Activated CD4-positive, alpha-beta T cell treated with anti-CD3 and anti-CD28 coated beads for 4 hours (primary cell): ENCODE data around the gene STOML2.
"Not testable (repeated sequence)": the region's sequence is repeated elsewhere in the genome, so short reads cannot be mapped to it uniquely, and the experiment has no call there.

ENCODE experiments used
- DNase-seq, 2 donors: peaks; one replicate each; pipeline ENCODE4 v3.0.0-alpha.2; 2020

STOML2 gene

GRCh38 chr9:35102769-35103659 lies at the start of gene STOML2:
Gene STOML2, minus strand, starts transcription at chr9:35103131. Its CDS starts 37 bp downstream, at chr9:35103094.
- peak; percentile 90 to 91 for DNase-seq

DNA sequence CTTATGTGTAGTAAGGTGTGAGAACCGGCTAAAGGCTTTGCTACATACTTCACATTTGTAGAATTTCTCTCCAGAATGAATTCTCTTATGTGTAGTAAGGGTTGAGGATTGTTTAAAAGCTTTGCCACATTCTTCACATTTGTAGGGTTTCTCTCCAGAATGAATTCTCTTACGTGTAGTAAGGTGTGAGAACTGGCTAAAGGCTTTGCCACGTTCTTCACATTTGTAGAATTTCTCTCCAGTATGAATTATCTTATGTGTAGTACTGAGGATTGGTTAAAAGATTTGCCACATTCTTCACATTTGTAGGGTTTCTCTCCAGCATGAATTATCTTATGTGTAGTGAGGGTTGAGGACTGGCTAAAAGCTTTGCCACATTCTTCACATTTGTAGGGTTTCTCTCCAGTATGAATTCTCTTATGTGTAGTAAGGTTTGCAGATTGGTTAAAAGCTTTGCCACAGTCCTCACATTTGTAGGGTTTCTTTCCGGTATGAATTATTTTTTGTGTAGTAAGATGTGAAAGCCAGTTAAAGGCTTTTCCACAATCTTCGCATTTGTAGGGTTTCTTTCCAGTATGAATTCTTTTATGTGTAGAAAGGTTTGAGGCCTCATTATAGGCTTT lies 45.1 kb upstream of the STOML2 start:
- DNase-seq = not testable (repeated sequence)

DNA sequence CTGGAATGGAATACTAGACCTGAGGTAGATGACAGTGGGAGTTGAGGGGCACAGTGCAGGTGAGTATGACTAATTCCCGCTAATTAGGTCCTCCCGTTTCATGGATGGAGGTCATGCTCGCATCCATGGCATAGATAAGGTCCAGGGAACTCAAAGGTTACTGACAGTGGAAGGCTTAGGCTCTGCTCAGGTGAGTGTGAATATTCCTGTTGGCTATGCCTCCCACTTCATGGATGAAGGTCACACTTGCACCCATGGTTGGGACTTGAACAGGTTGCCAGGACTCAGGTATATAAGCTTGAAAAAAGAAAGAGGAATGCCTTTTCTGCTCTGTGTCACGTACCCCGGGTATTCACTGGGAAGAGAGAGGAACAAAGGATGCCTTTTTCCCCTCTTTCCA lies 39.1 kb upstream of the STOML2 start:
- no peak for DNase-seq

GRCh38 chr9:35140093-35140492 lies 37.2 kb upstream of the STOML2 start:
- DNase-seq = no peak

DNA sequence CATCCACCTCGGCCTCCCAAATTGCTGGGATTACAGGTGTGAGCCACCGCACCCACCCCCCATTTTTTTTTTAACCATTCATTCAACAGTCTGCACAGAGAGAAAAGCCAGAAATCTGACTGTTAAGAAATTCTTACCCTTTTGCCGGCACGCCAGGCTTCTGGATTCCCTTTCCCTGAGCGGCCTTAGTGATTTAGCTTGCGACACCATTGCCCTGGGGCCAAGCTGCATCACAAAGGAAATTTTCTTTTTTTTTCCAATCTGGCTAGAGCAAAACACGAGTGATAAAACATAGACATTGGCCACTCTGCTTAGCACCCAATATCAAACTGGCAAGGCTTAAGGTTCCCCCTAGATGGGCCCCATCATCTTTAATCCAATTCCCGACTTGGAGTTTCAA lies 33.9 kb upstream of the STOML2 start:
- DNase-seq = no peak

GRCh38 chr9:35135988-35136387 lies 33.1 kb upstream of the STOML2 start:
- no peak for DNase-seq

GRCh38 chr9:35134920-35135319 lies 32.0 kb upstream of the STOML2 start:
- DNase-seq = no peak

DNA sequence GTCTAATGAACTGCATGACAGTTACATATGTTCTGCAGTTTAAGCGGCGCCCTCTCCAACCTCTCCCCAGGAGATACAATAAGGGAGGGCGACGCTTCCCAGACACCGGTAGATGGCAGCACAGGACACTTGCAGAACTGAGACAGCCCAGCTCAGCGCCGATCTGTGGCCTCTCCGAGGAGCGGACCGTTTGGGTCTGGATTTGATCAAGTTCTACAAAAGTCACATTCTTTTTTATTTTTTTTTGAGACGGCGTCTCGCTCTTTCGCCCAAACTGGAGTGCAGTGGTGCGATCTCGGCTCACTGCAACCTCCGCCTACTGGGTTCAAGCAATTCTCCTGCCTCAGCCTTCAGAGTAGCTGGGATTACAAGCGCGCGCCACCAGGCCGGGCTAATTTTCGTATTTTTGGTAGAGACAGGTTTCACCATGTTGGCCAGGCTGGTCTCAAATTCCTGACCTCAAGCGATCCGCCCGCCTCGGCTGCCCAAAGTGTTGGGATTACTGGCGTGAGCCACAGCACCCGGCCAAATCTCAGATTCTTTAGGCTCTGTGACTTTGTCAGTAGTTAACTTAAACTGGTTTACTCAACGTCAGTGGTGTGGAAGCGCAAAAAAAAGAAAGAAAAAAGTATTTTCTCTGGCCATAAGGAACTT lies 14.1 kb upstream of the STOML2 start:
- peak; percentile 88 to 93 for DNase-seq

DNA sequence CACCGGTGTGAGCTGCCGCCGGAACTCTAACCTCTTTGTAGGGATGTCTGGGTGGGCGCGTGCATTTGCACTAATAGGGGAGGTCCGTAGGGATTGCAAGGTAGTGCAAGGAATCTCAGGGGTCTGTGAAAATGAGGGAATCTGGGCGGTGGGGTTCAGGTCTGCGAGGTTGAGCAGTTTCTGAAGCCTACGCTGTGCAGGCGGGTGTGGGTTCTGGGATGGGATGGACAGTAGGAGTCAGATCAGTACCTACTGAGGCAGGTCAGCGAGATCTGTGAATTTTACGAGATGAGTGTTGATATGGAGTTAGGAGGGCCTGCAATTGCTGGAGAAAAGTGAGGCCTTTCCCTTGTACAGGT lies 13.6 kb upstream of the STOML2 start:
- no peak for DNase-seq

DNA sequence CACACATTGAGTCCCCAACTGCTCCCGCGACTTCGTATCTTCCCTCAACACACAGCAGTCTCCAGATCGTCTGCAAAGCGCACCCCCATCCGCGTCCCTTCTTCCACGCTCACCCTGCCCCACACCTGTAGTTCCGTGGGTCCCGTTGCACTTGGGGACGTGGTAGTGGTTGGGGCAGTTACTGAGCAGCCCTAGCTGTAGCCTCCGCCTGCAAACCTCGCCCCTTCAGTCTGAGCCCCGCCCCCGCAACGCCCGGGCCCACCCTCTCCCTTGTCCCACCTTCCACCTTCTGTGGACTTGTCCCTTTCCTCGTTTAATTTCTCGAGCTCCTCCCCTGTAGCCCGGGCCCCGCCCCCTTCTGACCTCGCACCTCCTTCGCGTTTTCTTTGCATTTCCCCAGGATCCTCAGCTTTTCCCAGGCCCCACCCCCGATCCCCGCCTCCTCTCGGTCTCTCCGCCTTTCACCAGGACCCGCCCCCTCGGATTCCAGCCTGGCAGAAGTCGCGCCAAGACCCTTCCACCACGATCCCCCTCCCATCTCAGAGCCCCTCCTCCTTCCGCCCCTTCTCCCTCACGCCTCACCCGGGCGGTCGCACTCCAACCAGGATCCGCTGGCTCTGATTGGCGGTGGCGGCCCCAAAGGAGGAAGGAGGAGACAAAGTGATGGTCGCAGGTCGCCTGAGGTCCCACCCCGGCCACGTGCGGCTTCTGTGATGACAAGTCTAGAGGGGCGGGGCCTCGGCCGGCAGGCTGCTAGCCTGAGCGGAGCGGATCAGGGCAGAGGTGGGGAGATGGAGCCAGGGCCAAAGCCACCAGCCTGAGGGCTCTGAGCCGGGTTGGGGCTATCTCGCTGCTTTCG lies 13.0 kb upstream of the STOML2 start, which contains the start of gene ATOSB:
ATOSB (minus strand) TSS at position 183 of the 859 bp plus-strand sequence. CDS start 7,588 bp downstream, outside the sequence.
- DNase-seq = peak; percentile 88 to 91

GRCh38 chr9:35114840-35115628 lies 12.1 kb upstream of the STOML2 start:
- peak in 1 of 2 donors; percentile 22 for DNase-seq

- peak; percentile 69 to 73 for DNase-seq
Observed at GRCh38 chr9:35114113-35114839, 11.3 kb upstream of the STOML2 start.

GRCh38 chr9:35112257-35113020 lies 9.5 kb upstream of the STOML2 start:
- DNase-seq = peak in 1 of 2 donors; percentile 19

DNA sequence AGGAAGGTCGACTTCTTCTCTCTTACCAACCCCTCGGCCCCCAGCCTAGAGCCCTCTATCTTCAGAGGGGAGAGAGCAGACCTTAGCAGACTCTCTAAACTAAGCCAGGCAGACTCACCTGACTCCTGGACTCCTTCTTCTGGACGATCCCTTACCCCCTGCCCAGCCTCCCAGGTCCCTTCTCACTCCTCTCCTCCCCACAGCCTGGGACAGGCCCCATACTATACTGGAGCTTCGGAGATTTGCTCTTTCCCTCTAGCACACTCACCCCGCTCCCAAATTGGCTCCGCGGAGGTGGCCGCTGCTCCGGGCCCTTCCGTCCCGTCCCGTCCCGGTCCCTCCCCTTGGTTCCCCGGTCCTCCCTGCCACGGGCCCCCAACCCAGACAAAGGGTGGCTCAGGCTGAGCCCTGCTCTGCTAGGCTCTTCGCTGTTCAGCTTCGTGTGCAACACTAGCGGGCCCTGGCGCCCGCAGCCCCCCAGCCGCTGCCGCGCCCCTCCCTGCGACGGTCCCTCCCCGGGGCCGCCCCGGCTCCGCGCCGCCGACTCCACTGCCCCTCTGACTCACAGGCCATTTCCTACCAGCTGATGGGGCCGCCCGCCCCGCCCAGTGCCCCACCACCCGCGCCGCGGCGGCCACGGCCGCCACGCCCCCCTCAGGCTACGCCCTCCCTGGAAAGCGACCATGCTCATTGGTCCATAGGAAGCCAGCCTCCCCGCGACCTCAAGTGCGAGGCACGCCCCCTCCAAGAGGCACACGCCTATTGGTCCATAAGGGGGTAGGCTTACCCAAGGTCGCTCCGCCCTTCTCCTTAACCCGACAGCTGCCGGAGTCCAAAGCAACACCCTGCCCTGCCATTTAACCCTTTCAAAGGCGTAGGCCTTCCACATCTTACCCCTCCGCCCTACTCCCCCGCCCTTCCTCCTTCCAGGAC lies 8.3 kb upstream of the STOML2 start:
- peak; percentile 94 to 96 for DNase-seq

DNA sequence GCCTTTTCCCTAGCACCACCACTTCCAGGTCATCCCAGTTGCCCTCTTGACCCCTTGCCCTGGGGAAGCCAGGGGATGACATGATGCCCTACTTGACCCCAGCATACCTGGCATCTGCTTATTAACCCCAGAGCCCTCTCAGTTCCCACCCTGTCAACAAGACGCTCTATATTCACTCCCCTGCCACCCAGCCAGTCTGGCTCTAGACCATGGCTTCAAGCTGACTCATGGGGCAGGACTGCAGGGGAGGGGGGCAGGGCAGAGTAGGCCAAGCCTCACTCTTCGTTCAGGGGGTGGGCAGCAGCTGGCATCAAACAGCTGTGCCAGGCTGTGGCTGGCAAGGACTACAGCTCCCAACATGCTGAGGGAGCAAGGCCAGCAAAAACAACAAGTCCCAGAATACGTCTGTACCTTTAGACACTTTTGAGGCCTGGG lies 7.4 kb upstream of the STOML2 start:
- DNase-seq = no peak

DNA sequence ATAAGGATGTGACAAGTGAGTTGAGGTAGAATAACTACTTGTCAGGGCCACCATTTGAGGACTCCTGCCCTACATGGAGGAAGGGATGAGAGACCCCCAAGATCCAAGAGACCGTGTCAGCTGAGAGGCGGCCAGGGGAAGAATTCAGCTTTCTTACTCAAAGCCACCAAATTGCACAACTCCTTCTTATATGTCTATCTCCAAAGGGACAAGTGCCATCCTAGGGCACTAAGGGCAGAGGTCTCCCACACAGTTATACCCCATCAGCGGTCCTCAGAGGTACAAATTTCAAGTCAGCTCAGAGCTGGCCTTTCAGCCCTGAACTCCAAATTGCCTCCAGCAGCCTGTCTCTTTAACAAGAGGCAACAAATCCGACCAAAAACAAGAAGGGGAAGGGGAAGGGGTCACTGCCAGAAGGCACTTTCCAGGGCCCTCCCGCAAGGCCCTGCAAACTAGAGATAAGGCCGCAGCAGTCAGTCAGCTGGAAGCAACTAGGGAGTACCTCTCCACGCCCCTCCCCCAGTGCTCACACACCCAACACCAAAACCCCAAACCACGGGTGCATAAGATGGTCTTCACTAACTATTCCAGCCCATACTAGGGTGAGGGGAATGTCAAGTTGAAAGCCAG lies 6.1 kb upstream of the STOML2 start:
- DNase-seq = no peak

DNA sequence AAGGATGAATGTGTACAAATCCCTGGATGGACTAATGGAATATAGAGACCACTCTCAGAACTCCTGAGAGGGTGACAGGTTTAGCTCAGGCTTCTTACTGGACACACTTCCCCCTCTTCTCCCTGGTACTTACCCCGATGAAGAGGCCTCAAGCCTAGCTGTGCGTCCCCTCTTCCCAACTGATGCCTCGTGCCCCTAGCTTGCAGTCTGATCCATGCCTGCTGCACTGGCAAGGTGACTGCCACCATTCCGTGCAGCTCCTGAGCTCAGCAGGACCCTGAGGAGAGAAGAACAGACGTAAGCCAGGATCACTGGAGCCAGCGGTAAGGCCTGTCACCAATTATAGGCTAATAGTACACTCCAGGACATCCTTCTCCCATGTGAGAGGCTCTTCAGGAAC lies 5.5 kb upstream of the STOML2 start:
- DNase-seq = no peak
